ENCODE results near the gene SYT10.
"Not testable (repeated sequence)": the region's sequence is repeated elsewhere in the genome, so short reads cannot be mapped to it uniquely, and the experiment has no call there.

The SYT10 gene

DNA sequence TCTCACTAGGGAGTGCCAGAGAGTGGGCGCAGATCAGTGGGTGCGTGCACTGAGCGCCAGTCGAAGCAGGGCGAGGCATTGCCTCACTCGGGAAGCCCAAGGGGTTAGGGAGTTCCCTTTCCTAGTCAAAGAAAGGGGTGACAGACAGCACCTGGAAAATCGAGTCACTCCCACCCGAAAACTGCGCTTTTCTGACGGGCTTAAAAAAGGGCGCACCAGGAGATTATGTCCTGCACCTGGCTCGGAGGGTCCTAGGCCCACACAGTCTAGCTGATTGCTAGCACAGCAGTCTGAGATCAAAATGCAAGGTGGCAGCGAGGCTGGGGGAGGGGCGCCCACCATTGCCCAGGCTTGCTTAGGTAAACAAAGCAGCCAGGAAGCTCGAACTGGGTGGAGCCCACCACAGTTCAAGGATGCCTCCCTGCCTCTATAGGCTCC, 107.6 kb downstream of the SYT10 start:
- not testable (repeated sequence) for DNase-seq

DNA sequence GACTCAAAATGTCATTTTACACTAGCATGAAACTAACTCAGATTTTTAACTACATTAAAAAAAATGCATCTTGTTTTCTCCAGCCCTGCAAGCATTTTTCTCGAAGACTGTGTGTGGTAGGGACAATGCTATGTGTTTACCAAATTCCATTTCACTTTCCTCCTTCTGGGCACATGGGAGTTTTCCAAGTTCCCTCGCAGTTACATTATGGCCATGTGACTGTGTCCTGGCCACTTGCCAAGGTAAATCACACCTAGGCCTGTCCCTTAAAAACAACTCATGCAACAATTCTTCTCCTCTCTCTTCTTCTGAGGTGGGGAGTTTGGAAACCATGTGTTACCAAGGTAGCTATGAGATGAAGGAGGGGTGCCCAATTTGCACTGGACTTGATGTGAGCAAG, 108.7 kb downstream of the SYT10 start:
- no peak for DNase-seq
